Natural killer cell (primary cell): ENCODE data around the gene CNFN. TPM values are rescaled to one million over a fixed set of nuclear protein-coding genes. Genes with fewer than 3 reads are reported as not detected.
A peak's percentile ranks its signal among the peaks of the same experiment; 100 is the strongest.

ENCODE experiments used
- ATAC-seq, 3 donors: fragments of 150-1000 bp in 2 of 3; fragments of 200-7000 bp in 1 of 3; cut with Tn5 transposase; 1 replicate in 1 of 3; 2 replicates in 2 of 3; pipeline ENCODE4 v1.10.0; 2021; ENCODE audit warnings: mild to moderate bottlenecking in 2 of 3, moderate library complexity in 2 of 3
- DNase-seq, 2 donors: peaks; one replicate each; pipeline versions ENCODE4 v3.0.0 to v3.0.0-alpha.2; 2013 to 2021; ENCODE audit warnings: mixed read lengths in 1 of 2
- H3K27ac ChIP-seq: one replicate; pipeline ENCODE4 v1.5.1; 2013; ENCODE audit warnings: mild to moderate bottlenecking, low read length
- H3K27me3 ChIP-seq: one replicate; pipeline ENCODE4 v1.6.1; 2013; ENCODE audit warnings: low read length; ENCODE audit not compliant: control insufficient read depth, insufficient read depth
- H3K36me3 ChIP-seq: one replicate; pipeline ENCODE4 v1.6.1; 2013; ENCODE audit warnings: low read length; ENCODE audit not compliant: control insufficient read depth, insufficient read depth
- H3K4me1 ChIP-seq: one replicate; pipeline ENCODE4 v1.6.1; 2013; ENCODE audit warnings: low read length; ENCODE audit not compliant: control insufficient read depth, insufficient read depth
- H3K4me3 ChIP-seq: one replicate; pipeline ENCODE4 v1.5.1; 2013; ENCODE audit warnings: low read length
- H3K9me3 ChIP-seq: one replicate; pipeline ENCODE4 v1.6.1; 2013; ENCODE audit warnings: low read length; ENCODE audit not compliant: control insufficient read depth, insufficient read depth
- H3K27ac Mint-ChIP-seq, 2 donors: one replicate each; pipeline ENCODE4 v1.8.0; 2022; ENCODE audit warnings: mild to moderate bottlenecking in 2 of 2, mixed read lengths in 2 of 2, moderate library complexity in 1 of 2
- H3K27me3 Mint-ChIP-seq, 2 donors: one replicate each; pipeline ENCODE4 v1.8.0; 2022; ENCODE audit warnings: low read depth in 2 of 2, mixed read lengths in 2 of 2
- H3K36me3 Mint-ChIP-seq: one replicate; pipeline ENCODE4 v1.8.0; 2022; ENCODE audit warnings: mixed read lengths
- H3K4me1 Mint-ChIP-seq, 2 donors: one replicate each; pipeline ENCODE4 v1.8.0; 2022; ENCODE audit warnings: mixed read lengths in 2 of 2
- H3K4me3 Mint-ChIP-seq: one replicate; pipeline ENCODE4 v1.8.0; 2022; ENCODE audit warnings: mild to moderate bottlenecking, moderate library complexity, mixed read lengths
- H3K9me3 Mint-ChIP-seq, 2 donors: one replicate each; pipeline ENCODE4 v1.8.0; 2022; ENCODE audit warnings: mixed read lengths in 2 of 2
- WGBS: methylation state at CpG from one replicate; pipeline ENCODE4 v1.1.7; 2013; ENCODE audit warnings: missing lambda C conversion rate; ENCODE audit not compliant: insufficient coverage; 5-methylcytosine and 5-hydroxymethylcytosine counted together
- intact Hi-C: fragments of 100-400 bp; cut with micrococcal nuclease; formaldehyde crosslinking; loops from one replicate; pipeline ENCODE4 v1.14.2; 2022
- total RNA-seq, 4 donors: library from RNA; stranded (reverse); fragments of 120-200 nt in 1 of 4; gene quantifications; one replicate each; pipeline versions ENCODE4 v1.2.3 to v1.2.4, GENCODE V29; 2013 to 2022
- TF ChIP-seq, protein P1 (sequence below): fragments of 200-600 bp; IDR thresholded peaks from one replicate; pipeline ENCODE4 v1.8.0; 2022; ENCODE audit warnings: antibody characterized with exemption

Gene CNFN
- total RNA-seq, 3 donors from 2014 or later (not counting 1 experiment from before 2014, with no cell fraction given), result 1.3 TPM; not detected in 2

DNA sequence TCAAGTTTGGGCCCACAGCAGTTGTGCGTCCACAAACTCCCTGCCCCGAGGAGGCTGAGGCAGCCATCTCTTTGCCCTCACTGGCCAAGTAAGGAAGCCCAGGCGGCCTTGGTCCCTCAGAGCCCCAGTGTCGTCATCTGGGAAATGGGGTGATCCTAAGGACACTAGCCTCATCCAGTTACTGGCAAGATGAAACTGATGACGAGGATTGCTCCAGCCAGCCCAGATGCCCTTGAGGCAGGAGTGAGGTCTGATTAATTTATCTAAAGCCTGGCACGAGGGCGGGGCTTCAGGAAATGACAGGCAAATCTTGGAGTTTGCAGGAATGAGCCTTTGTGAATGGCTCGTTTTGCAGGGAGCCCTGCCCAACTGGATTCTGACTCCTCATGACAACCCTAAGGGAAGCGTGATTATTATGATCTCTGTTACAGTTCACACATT, 31.5 kb upstream of the CNFN start:
- no peaks in the 10 kb centered on the region for H3K9me3 Mint-ChIP-seq
- Histone ChIP-seq H3K27me3 (no peaks in the 10 kb centered on the region), H3K27ac (no peak overlapping the region), H3K9me3 (no peaks in the 10 kb centered on the region), H3K4me1 (peaks cover 35% of the 10 kb centered on the region), H3K4me3 (no peak overlapping the region), H3K36me3 (no peaks in the 10 kb centered on the region)
- 90% methylated on average over 9 of the region's 9 CpGs for WGBS
- ATAC-seq (no peak), DNase-seq (no peak)
- intact Hi-C loops, result loop anchor here (2.0 kb wide), 2 partner anchors 25 to 179 kb away; partner anchors contain the start of gene GSK3A
- H3K36me3 Mint-ChIP-seq, result no peaks in the 10 kb centered on the region
- TF ChIP-seq, protein P1, sequence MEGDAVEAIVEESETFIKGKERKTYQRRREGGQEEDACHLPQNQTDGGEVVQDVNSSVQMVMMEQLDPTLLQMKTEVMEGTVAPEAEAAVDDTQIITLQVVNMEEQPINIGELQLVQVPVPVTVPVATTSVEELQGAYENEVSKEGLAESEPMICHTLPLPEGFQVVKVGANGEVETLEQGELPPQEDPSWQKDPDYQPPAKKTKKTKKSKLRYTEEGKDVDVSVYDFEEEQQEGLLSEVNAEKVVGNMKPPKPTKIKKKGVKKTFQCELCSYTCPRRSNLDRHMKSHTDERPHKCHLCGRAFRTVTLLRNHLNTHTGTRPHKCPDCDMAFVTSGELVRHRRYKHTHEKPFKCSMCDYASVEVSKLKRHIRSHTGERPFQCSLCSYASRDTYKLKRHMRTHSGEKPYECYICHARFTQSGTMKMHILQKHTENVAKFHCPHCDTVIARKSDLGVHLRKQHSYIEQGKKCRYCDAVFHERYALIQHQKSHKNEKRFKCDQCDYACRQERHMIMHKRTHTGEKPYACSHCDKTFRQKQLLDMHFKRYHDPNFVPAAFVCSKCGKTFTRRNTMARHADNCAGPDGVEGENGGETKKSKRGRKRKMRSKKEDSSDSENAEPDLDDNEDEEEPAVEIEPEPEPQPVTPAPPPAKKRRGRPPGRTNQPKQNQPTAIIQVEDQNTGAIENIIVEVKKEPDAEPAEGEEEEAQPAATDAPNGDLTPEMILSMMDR, result no peak
- H3K27ac Mint-ChIP-seq, result peak overlapping the region in 1 of 2 donors; percentile 99
- H3K27me3 Mint-ChIP-seq, result no peaks in the 10 kb centered on the region
- H3K4me3 Mint-ChIP-seq, result no peak overlapping the region
- H3K4me1 Mint-ChIP-seq, result peaks cover 33 to 47% of the 10 kb centered on the region in 2 donors

DNA sequence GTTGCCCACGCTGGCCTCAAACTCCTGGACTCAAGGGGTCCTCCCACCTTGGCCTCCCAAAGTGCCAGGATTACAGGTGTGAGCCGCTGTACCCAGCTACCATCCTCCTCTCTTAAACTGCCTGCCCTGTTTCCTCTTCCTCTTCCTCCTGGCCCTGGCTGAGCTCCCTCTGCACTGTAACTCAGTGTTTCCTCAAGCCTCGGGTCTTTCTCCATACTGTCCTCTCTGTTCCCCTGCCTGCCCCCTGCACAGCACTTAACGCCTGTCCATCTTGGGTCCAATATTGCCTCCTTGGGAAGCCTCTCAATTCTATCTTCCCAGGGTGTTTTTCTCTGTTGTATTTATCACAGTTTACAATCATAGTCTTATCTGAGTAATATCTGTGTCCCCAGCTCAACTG, 31.0 kb upstream of the CNFN start:
- intact Hi-C loops, result no loop called here

DNA sequence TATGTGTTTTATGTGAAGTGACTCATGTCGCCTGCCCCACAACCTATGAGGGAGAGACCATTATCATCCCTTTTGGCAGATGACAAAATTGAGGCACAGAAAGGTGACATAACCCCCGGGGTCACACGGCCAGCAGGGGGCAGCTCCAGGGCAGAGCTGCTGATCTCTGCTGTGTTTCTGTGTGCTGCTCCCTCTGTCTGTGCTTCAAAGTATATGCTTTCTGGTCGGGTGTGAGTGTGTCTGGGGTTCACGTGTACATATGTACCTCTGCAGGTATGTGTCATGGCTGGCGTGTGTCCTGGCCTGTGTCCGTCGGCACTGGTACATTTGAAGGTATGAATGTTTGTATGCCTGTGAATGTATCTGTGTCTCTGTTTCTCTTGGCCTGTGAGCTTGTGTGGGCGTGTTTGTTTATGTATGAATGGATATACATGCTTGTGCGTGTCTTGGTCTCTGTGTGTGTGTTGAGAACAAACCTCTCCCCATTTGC, 30.0 kb upstream of the CNFN start:
- H3K4me3 Mint-ChIP-seq, result no peak overlapping the region
- H3K27me3 ChIP-seq, result no peaks in the 10 kb centered on the region
- H3K27me3 Mint-ChIP-seq, result no peaks in the 10 kb centered on the region
- no peaks in the 10 kb centered on the region for H3K36me3 Mint-ChIP-seq
- H3K27ac ChIP-seq, result no peak overlapping the region
- DNase-seq, result peak; percentile 62 to 87
- no peaks in the 10 kb centered on the region for H3K9me3 ChIP-seq
- TF ChIP-seq, protein P1, result peak; percentile 78
- 51% methylated on average over 9 of the region's 10 CpGs for WGBS
- H3K4me1 ChIP-seq, result peaks cover 35% of the 10 kb centered on the region
- peak overlapping the region in 1 of 2 donors; percentile 8 for H3K27ac Mint-ChIP-seq
- intact Hi-C loops, result no loop called here
- no peaks in the 10 kb centered on the region for H3K36me3 ChIP-seq
- H3K4me1 Mint-ChIP-seq, result peaks cover 33 to 47% of the 10 kb centered on the region in 2 donors
- no peaks in the 10 kb centered on the region for H3K9me3 Mint-ChIP-seq
- no peak overlapping the region for H3K4me3 ChIP-seq
- peak; percentile 27 to 44 (median 34) for ATAC-seq

More for the DNA sequence above, 31.0 kb upstream of the CNFN start:
- Mint-ChIP-seq H3K27ac (peak overlapping the region in 1 of 2 donors; percentile 8), H3K9me3 (no peaks in the 10 kb centered on the region), H3K27me3 (no peaks in the 10 kb centered on the region), H3K4me1 (peaks cover 33 to 47% of the 10 kb centered on the region in 2 donors), H3K36me3 (no peaks in the 10 kb centered on the region), H3K4me3 (no peak overlapping the region)
- TF ChIP-seq, protein P1, result no peak
- no peak for ATAC-seq
- H3K4me1 ChIP-seq, result peaks cover 35% of the 10 kb centered on the region
- H3K36me3 ChIP-seq, result no peaks in the 10 kb centered on the region
- no peak for DNase-seq
- no peaks in the 10 kb centered on the region for H3K27me3 ChIP-seq
- H3K9me3 ChIP-seq, result no peaks in the 10 kb centered on the region
- H3K4me3 ChIP-seq, result no peak overlapping the region
- H3K27ac ChIP-seq, result no peak overlapping the region
- WGBS, result 93% methylated on average over 4 of the region's 4 CpGs

DNA sequence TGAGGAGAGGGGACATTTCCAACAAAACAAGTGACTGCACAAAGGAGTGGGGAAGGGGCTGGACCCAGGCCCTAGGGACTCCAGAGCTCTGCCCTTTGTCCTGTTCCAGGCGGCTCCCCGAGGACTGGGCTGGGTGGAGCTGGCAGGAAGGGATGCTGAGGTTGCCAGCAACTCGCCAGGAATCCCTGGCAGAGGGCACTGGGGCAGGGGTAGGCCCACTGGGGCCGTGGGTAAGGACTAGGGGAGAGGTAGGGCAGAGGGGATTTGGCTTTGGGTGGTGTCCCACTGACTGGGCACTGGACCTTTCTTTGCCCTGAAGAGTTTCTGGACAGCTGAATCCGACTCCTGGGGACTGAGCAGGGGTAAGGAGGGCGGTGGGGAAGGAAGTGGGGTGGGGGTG, 29.2 kb upstream of the CNFN start:
- no peak for ATAC-seq
- Mint-ChIP-seq H3K27ac (no peak overlapping the region), H3K4me1 (peaks cover 33 to 44% of the 10 kb centered on the region in 2 donors), H3K27me3 (no peaks in the 10 kb centered on the region), H3K9me3 (no peaks in the 10 kb centered on the region), H3K4me3 (no peak overlapping the region), H3K36me3 (no peaks in the 10 kb centered on the region)
- no peaks in the 10 kb centered on the region for H3K9me3 ChIP-seq
- TF ChIP-seq, protein P1, result no peak
- no peaks in the 10 kb centered on the region for H3K36me3 ChIP-seq
- WGBS, result 88% methylated on average over 6 of the region's 6 CpGs
- H3K27me3 ChIP-seq, result no peaks in the 10 kb centered on the region
- no peak overlapping the region for H3K4me3 ChIP-seq
- DNase-seq, result no peak
- H3K27ac ChIP-seq, result no peak overlapping the region
- intact Hi-C loops, result no loop called here
- H3K4me1 ChIP-seq, result peaks cover 32% of the 10 kb centered on the region
